Lower leg skin (tissue), 3 donors: ENCODE data around the gene TBC1D24.

ENCODE experiments used
- CTCF ChIP-seq, 3 donors: fragments of 450-650 bp; IDR thresholded peaks; one replicate each; pipeline ENCODE4 v1.5.1; 2016; ENCODE audit warnings: antibody characterized with exemption in 3 of 3, mild to moderate bottlenecking in 3 of 3, moderate library complexity in 2 of 3
- POLR2A ChIP-seq, 2 donors: fragments of 450-650 bp; IDR thresholded peaks; one replicate each; pipeline ENCODE4 v1.6.1; 2016 to 2017; ENCODE audit warnings: antibody characterized with exemption in 2 of 2, mild to moderate bottlenecking in 1 of 2, moderate library complexity in 1 of 2

- no peak for TF ChIP-seq POLR2A (IDR thresholded peaks at IDR 0.05)
- TF ChIP-seq CTCF (IDR thresholded peaks at IDR 0.05): no peak
These were observed 42.6 kb upstream of the TBC1D24 start for GRCh38 chr16:2432286-2432685.
